ENCODE measurements around the gene GNAT2. TPM values are rescaled to one million over a fixed set of nuclear protein-coding genes. Genes with fewer than 3 reads are reported as not detected.

GNAT2 gene
- total and polyA plus RNA-seq, 2 donors (not counting 3 experiments of a cell fraction or from before 2014, with no cell fraction given), result not detected

DNA sequence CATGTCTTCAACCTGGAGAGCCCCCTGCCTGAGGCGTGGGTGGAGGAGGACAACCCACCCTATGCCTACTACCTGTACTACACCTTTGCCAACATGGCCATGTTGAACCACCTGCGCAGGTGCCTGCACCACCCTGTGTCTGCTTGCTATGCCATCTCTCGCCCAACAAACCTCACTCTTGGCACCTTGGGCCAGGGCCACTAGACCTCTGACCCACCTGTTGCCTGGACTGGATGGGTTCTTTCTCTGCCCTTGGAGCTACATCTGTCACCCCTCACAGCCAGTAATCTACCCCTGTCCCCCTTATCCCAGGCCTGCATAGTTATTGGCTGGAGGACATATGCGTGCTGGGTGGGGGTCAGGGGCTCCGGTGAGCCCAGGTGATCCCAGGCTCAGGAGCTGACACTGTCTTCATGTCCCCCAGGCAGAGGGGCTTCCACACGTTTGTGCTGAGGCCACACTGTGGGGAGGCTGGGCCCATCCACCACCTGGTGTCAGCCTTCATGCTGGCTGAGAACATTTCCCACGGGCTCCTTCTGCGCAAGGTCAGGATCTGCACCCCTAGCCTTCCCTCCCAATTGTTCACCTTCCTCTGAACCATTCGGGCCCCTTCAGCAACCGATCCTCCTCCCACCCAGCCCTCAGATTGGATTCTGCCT is 10.1 kb upstream of the GNAT2 start:
- dilution Hi-C loops (cut with MboI; ENCODE audit: extremely low pct_ligation_motif_present, low sequenced_read_pairs) (no loop called here), intact Hi-C loops (cut with micrococcal nuclease) (loop anchor here (1.0 kb wide), 1 partner anchor 83 kb away; no protein-coding TSS in a partner anchor)
- POLR2A ChIA-PET, result interaction anchor here (2.2 kb wide), 1 partner anchor 81 kb away, joined by 11 read pairs; the partner anchor contains the start of gene GNAI3
- H3K9me3 ChIP-seq (replicated peaks; ENCODE audit: control insufficient read depth, insufficient read depth, low read length), result no peaks in the 10 kb centered on the region
- no peaks in the 10 kb centered on the region for H3K9me1 ChIP-seq (replicated peaks; ENCODE audit: control insufficient read depth, extremely low read depth, insufficient read depth, low read length)
- FAIRE-seq, result no peak
- no peaks in the 10 kb centered on the region for H3K4me1 ChIP-seq (ENCODE audit: control insufficient read depth, extremely low read depth, insufficient read depth, low read length)
- H3K9ac ChIP-seq (replicated peaks; ENCODE audit: extremely low read depth, insufficient read depth, low read length), result no peak overlapping the region
- H3K4me2 ChIP-seq (ENCODE audit: insufficient read depth, low read length), result no peak overlapping the region
- DNase-seq (ENCODE audit: low read depth, low spot score), result no peak
- no peaks in the 10 kb centered on the region for H4K20me1 ChIP-seq (replicated peaks; ENCODE audit: control insufficient read depth, extremely low read depth, insufficient read depth, low read length)
- CTCF ChIA-PET, result interaction anchor here (0.7 to 15.2 kb wide), 22 partner anchors 9 to 355 kb away, joined by 3 to 565 read pairs (median 8); partner anchors contain the start of genes AHCYL1, AMPD2, GNAI3 and GNAT2
- peaks cover 9 to 47% of the 10 kb centered on the region in 2 experiments for H3K36me3 ChIP-seq (ENCODE audit: control insufficient read depth in 2 of 2, extremely low read depth in 1 of 2, insufficient read depth in 2 of 2, low read length in 2 of 2)
- H3K4me3 ChIP-seq (replicated peaks in 1 of 3; ENCODE audit: insufficient read depth in 1 of 3, low read depth in 1 of 3, low read length in 3 of 3), result no peak overlapping the region
- no TSS peak for BruUV-seq (replicated peaks)
- H3K27me3 ChIP-seq (ENCODE audit: control insufficient read depth in 2 of 2, insufficient read depth in 2 of 2, low read length in 2 of 2), result no peaks in the 10 kb centered on the region
- no peak overlapping the region for H3K27ac ChIP-seq (ENCODE audit: insufficient read depth, low read depth, low read length)
- TF ChIP-seq GATA2 (IDR thresholded peaks at IDR 0.05; ENCODE audit: insufficient read depth, insufficient read length, low read depth, low read length) (no peak), EZH2 (IDR thresholded peaks at IDR 0.05; ENCODE audit: borderline replicate concordance, low read depth, low read length, severe bottlenecking) (no peak), POLR2AphosphoS5 (IDR thresholded peaks at IDR 0.05; ENCODE audit: insufficient read depth, low read depth, low read length) (no peak), POLR2A (IDR thresholded peaks at IDR 0.05; ENCODE audit: low read depth, low read length) (no peak), FOS (IDR thresholded peaks at IDR 0.05; ENCODE audit: borderline replicate concordance, insufficient read depth, low read length) (no peak), MYC (IDR thresholded peaks at IDR 0.05; ENCODE audit: low read depth, low read length) (no peak), JUN (IDR thresholded peaks at IDR 0.05; ENCODE audit: borderline replicate concordance, insufficient read depth, insufficient read length, low read depth) (no peak)
- TF ChIP-seq, protein P1, sequence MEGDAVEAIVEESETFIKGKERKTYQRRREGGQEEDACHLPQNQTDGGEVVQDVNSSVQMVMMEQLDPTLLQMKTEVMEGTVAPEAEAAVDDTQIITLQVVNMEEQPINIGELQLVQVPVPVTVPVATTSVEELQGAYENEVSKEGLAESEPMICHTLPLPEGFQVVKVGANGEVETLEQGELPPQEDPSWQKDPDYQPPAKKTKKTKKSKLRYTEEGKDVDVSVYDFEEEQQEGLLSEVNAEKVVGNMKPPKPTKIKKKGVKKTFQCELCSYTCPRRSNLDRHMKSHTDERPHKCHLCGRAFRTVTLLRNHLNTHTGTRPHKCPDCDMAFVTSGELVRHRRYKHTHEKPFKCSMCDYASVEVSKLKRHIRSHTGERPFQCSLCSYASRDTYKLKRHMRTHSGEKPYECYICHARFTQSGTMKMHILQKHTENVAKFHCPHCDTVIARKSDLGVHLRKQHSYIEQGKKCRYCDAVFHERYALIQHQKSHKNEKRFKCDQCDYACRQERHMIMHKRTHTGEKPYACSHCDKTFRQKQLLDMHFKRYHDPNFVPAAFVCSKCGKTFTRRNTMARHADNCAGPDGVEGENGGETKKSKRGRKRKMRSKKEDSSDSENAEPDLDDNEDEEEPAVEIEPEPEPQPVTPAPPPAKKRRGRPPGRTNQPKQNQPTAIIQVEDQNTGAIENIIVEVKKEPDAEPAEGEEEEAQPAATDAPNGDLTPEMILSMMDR (IDR thresholded peaks at IDR 0.05; ENCODE audit: extremely low read depth in 1 of 2, insufficient read depth in 1 of 2, low read depth in 1 of 2, low read length in 2 of 2), result no peak
- TF ChIP-seq, protein P2, sequence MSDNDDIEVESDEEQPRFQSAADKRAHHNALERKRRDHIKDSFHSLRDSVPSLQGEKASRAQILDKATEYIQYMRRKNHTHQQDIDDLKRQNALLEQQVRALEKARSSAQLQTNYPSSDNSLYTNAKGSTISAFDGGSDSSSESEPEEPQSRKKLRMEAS (IDR thresholded peaks at IDR 0.05; ENCODE audit: insufficient read depth, insufficient read length), result no peak
- no peak overlapping the region for H2AFZ ChIP-seq (ENCODE audit: low read depth, low read length)
- H3K79me2 ChIP-seq (ENCODE audit: control insufficient read depth, insufficient read depth, low read length), result peaks cover 7% of the 10 kb centered on the region

Measured in endothelial cell of umbilical vein (primary cell).